T-cell (primary cell): ENCODE data around the gene OGFOD1. TPM values are rescaled to one million over a fixed set of nuclear protein-coding genes. Genes with fewer than 3 reads are reported as not detected.

Experiments used
- ATAC-seq, 4 experiments: fragments of 200-7000 bp in 3 of 4; fragments of 150-1000 bp in 1 of 4; cut with Tn5 transposase; replicated peaks in 1 of 4; 1 replicate in 3 of 4; 2 replicates in 1 of 4; pipeline ENCODE4 v1.10.0; 2021; ENCODE audit warnings: moderate library complexity in 3 of 4, mild to moderate bottlenecking in 2 of 4, moderate number of reproducible peaks in 1 of 4
- CTCF ChIA-PET, 2 donors: fragments of 300-600 bp; sonication (Branson Sonifier 250); formaldehyde crosslinking; loops; one replicate each; lab custom pipeline; 2022; ENCODE audit warnings: antibody characterized with exemption in 2 of 2; lab: Charles Lee
- POLR2A ChIA-PET, 2 donors: fragments of 300-600 bp; sonication (Branson Sonifier 250); formaldehyde crosslinking; loops; one replicate each; lab custom pipeline; 2022; ENCODE audit warnings: antibody characterized with exemption in 2 of 2; lab: Charles Lee
- DNase-seq, 35 experiments: peaks; one replicate each; pipeline versions ENCODE4 v3.0.0 to v3.0.0-alpha.2; 2013 to 2023
- H3K27ac ChIP-seq: one replicate; pipeline ENCODE4 v1.5.1; 2013; ENCODE audit warnings: low read length
- H3K27me3 ChIP-seq, 2 experiments: replicated peaks in 1 of 2; 1 replicate in 1 of 2; 2 replicates in 1 of 2; pipeline versions ENCODE4 v1.6.1 to v1.7.0; 2013; ENCODE audit warnings: low read length in 1 of 2, mixed read lengths in 1 of 2; ENCODE audit not compliant: control insufficient read depth in 2 of 2, insufficient read depth in 2 of 2; ENCODE audit errors: extremely low read depth in 1 of 2
- H3K36me3 ChIP-seq, 2 donors: 1 replicate in 1 of 2; 2 replicates in 1 of 2; pipeline versions ENCODE4 v1.6.1 to v1.7.0; 2013; ENCODE audit warnings: low read length in 1 of 2; ENCODE audit not compliant: control insufficient read depth in 2 of 2, insufficient read depth in 1 of 2; ENCODE audit errors: extremely low read depth in 1 of 2
- H3K4me1 ChIP-seq, 2 experiments: 1 replicate in 1 of 2; 2 replicates in 1 of 2; pipeline versions ENCODE4 v1.6.1 to v1.7.0; 2013; ENCODE audit warnings: low read length in 2 of 2, mixed read lengths in 1 of 2; ENCODE audit not compliant: insufficient read depth in 2 of 2, control insufficient read depth in 1 of 2; ENCODE audit errors: extremely low read depth in 1 of 2
- H3K4me3 ChIP-seq, 2 donors: 1 replicate in 1 of 2; 2 replicates in 1 of 2; pipeline versions ENCODE4 v1.5.1 to v1.7.0; 2013; ENCODE audit warnings: mild to moderate bottlenecking in 2 of 2, low read length in 1 of 2, moderate library complexity in 1 of 2; ENCODE audit not compliant: control insufficient read depth in 1 of 2; ENCODE audit errors: extremely low read depth in 1 of 2
- H3K9me3 ChIP-seq: 2 replicates; pipeline ENCODE4 v1.7.0; 2013
- H3K27ac Mint-ChIP-seq, 2 donors: one replicate each; pipeline ENCODE4 v1.8.0; 2020 to 2021; ENCODE audit warnings: mild to moderate bottlenecking in 2 of 2, mixed read lengths in 2 of 2
- H3K27me3 Mint-ChIP-seq, 2 donors: one replicate each; pipeline ENCODE4 v1.8.0; 2021 to 2022; ENCODE audit warnings: mixed read lengths in 2 of 2
- H3K36me3 Mint-ChIP-seq: one replicate; pipeline ENCODE4 v1.8.0; 2021; ENCODE audit warnings: mixed read lengths
- H3K4me1 Mint-ChIP-seq, 3 donors: one replicate each; pipeline ENCODE4 v1.8.0; 2020 to 2022; ENCODE audit warnings: mixed read lengths in 3 of 3, mild to moderate bottlenecking in 1 of 3
- H3K4me3 Mint-ChIP-seq, 3 donors: one replicate each; pipeline ENCODE4 v1.8.0; 2020 to 2022; ENCODE audit warnings: mild to moderate bottlenecking in 3 of 3, mixed read lengths in 3 of 3, moderate library complexity in 3 of 3
- H3K9me3 Mint-ChIP-seq, 3 donors: one replicate each; pipeline ENCODE4 v1.8.0; 2020 to 2022; ENCODE audit warnings: mixed read lengths in 3 of 3
- WGBS: methylation state at CpG from one replicate; pipeline ENCODE4 v1.1.5; 2013; ENCODE audit warnings: missing lambda C conversion rate; ENCODE audit not compliant: insufficient coverage; 5-methylcytosine and 5-hydroxymethylcytosine counted together
- total RNA-seq, 35 experiments: library from RNA in 6 of 35; stranded (reverse) in 6 of 35; fragments of 120-200 nt in 1 of 35; gene quantifications; one replicate each; pipeline versions ENCODE4 v1.2.1 to v1.2.4 and lab custom pipeline; 2013 to 2026

The OGFOD1 gene
- total RNA-seq, 5 donors from 2014 or later (not counting 1 experiment from before 2014, with no cell fraction given): 18.1 to 49.9 (median 47.5) TPM

GRCh38 chr16:56460101-56460500 is 8.7 kb downstream of the OGFOD1 start:
- WGBS: 100% methylated on average over 2 of the region's 2 CpGs
- ChIA-PET POLR2A (interaction anchor here in 1 of 2 donors (0.6 kb wide), 1 partner anchor 9 kb away, joined by 3 read pairs; the partner anchor contains the start of genes NUDT21 and OGFOD1), CTCF (interaction anchor here in 1 of 2 donors (0.6 kb wide), 1 partner anchor 11 kb away, joined by 4 read pairs; no protein-coding TSS in a partner anchor)
- Mint-ChIP-seq H3K27ac (no peak overlapping the region), H3K9me3 (no peaks in the 10 kb centered on the region), H3K27me3 (no peaks in the 10 kb centered on the region), H3K36me3 (peaks cover 64% of the 10 kb centered on the region), H3K4me3 (no peak overlapping the region), H3K4me1 (peaks cover 8 to 15% (median 12%) of the 10 kb centered on the region in 3 donors)
- Histone ChIP-seq H3K36me3 (peaks cover 6 to 72% of the 10 kb centered on the region in 2 donors), H3K27me3 (no peaks in the 10 kb centered on the region), H3K27ac (no peak overlapping the region), H3K9me3 (no peaks in the 10 kb centered on the region), H3K4me1 (no peaks in the 10 kb centered on the region), H3K4me3 (no peak overlapping the region)
- DNase-seq (no peak), ATAC-seq (no peak)

GRCh38 chr16:56462064-56462796 is 10.9 kb downstream of the OGFOD1 start:
- no peak overlapping the region for H3K4me3 ChIP-seq
- H3K36me3 ChIP-seq: peaks cover 6 to 71% of the 10 kb centered on the region in 2 donors

GRCh38 chr16:56463153-56463552 is 11.8 kb downstream of the OGFOD1 start:
- Mint-ChIP-seq H3K4me1 (peaks cover under 1 to 8% (median 6%) of the 10 kb centered on the region in 3 donors), H3K27ac (no peak overlapping the region), H3K36me3 (peaks cover 63% of the 10 kb centered on the region), H3K9me3 (no peaks in the 10 kb centered on the region), H3K27me3 (no peaks in the 10 kb centered on the region), H3K4me3 (no peak overlapping the region)
- H3K27me3 ChIP-seq: no peaks in the 10 kb centered on the region
- no peak overlapping the region for H3K4me3 ChIP-seq
- no peaks in the 10 kb centered on the region for H3K4me1 ChIP-seq
- H3K27ac ChIP-seq: no peak overlapping the region
- ChIA-PET CTCF (no interaction called here), POLR2A (interaction anchor here in 1 of 2 donors (0.6 to 0.7 kb wide), 2 partner anchors 438 to 596 kb away, joined by 5 to 14 read pairs; no protein-coding TSS in a partner anchor)
- peaks cover 5 to 74% of the 10 kb centered on the region in 2 donors for H3K36me3 ChIP-seq
- DNase-seq: no peak
- no peak for ATAC-seq
- WGBS: 100% methylated on average over 3 of the region's 6 CpGs
- no peaks in the 10 kb centered on the region for H3K9me3 ChIP-seq

More at GRCh38 chr16:56462064-56462796, 10.9 kb downstream of the OGFOD1 start:
- ChIA-PET CTCF (no interaction called here), POLR2A (no interaction called here)
- no peak overlapping the region for H3K27ac ChIP-seq
- no peak for ATAC-seq
- no peaks in the 10 kb centered on the region for H3K27me3 ChIP-seq
- no peaks in the 10 kb centered on the region for H3K27me3 Mint-ChIP-seq
- H3K9me3 Mint-ChIP-seq: no peaks in the 10 kb centered on the region
- H3K27ac Mint-ChIP-seq: peak overlapping the region in 1 of 2 donors; percentile 34
- H3K4me3 Mint-ChIP-seq: no peak overlapping the region
- H3K36me3 Mint-ChIP-seq: peaks cover 62% of the 10 kb centered on the region
- DNase-seq: no peak
- H3K4me1 Mint-ChIP-seq: peaks cover 4 to 12% (median 6%) of the 10 kb centered on the region in 3 donors
- no peaks in the 10 kb centered on the region for H3K9me3 ChIP-seq
- no peaks in the 10 kb centered on the region for H3K4me1 ChIP-seq
- whole genome bisulfite sequencing: no CpG with 5 or more reads among the region's 3 CpGs

GRCh38 chr16:56466344-56466743 is 15.0 kb downstream of the OGFOD1 start:
- H3K27ac ChIP-seq: no peak overlapping the region
- no peaks in the 10 kb centered on the region for H3K27me3 Mint-ChIP-seq
- H3K4me3 Mint-ChIP-seq: no peak overlapping the region
- ATAC-seq (no peak), DNase-seq (no peak)
- no peak overlapping the region for H3K4me3 ChIP-seq
- WGBS: 100% methylated on average over 2 of the region's 2 CpGs
- ChIA-PET POLR2A (no interaction called here), CTCF (no interaction called here)
- H3K36me3 ChIP-seq: peaks cover 5 to 83% of the 10 kb centered on the region in 2 donors
- no peak overlapping the region for H3K27ac Mint-ChIP-seq
- peaks cover 0 to 5% (median 3%) of the 10 kb centered on the region in 3 donors for H3K4me1 Mint-ChIP-seq
- H3K4me1 ChIP-seq: no peaks in the 10 kb centered on the region
- H3K27me3 ChIP-seq: no peaks in the 10 kb centered on the region
- peaks cover 69% of the 10 kb centered on the region for H3K36me3 Mint-ChIP-seq
- H3K9me3 Mint-ChIP-seq: no peaks in the 10 kb centered on the region
- no peaks in the 10 kb centered on the region for H3K9me3 ChIP-seq

GRCh38 chr16:56468800-56469199 is 17.4 kb downstream of the OGFOD1 start:
- Histone ChIP-seq H3K9me3 (no peaks in the 10 kb centered on the region), H3K4me1 (no peaks in the 10 kb centered on the region), H3K27ac (no peak overlapping the region), H3K36me3 (peaks cover 5 to 89% of the 10 kb centered on the region in 2 donors), H3K4me3 (no peak overlapping the region), H3K27me3 (no peaks in the 10 kb centered on the region)
- H3K4me3 Mint-ChIP-seq: no peak overlapping the region
- H3K36me3 Mint-ChIP-seq: peaks cover 65% of the 10 kb centered on the region
- DNase-seq: no peak
- H3K27ac Mint-ChIP-seq: peak overlapping the region in 1 of 2 donors; percentile 11
- CTCF ChIA-PET: no interaction called here
- no peaks in the 10 kb centered on the region for H3K27me3 Mint-ChIP-seq
- H3K9me3 Mint-ChIP-seq: no peaks in the 10 kb centered on the region
- no peak for ATAC-seq
- H3K4me1 Mint-ChIP-seq: no peaks in the 10 kb centered on the region
- POLR2A ChIA-PET: no interaction called here

GRCh38 chr16:56469748-56470147 is 18.4 kb downstream of the OGFOD1 start:
- Histone ChIP-seq H3K9me3 (no peaks in the 10 kb centered on the region), H3K36me3 (peaks cover 5 to 82% of the 10 kb centered on the region in 2 donors), H3K4me1 (no peaks in the 10 kb centered on the region), H3K4me3 (no peak overlapping the region), H3K27ac (no peak overlapping the region), H3K27me3 (no peaks in the 10 kb centered on the region)
- Mint-ChIP-seq H3K4me3 (no peak overlapping the region), H3K27me3 (no peaks in the 10 kb centered on the region), H3K4me1 (no peaks in the 10 kb centered on the region), H3K27ac (no peak overlapping the region), H3K9me3 (no peaks in the 10 kb centered on the region), H3K36me3 (peaks cover 56% of the 10 kb centered on the region)
- DNase-seq (no peak), ATAC-seq (no peak)
- ChIA-PET CTCF (no interaction called here), POLR2A (no interaction called here)
- no CpG with 5 or more reads among the region's 7 CpGs for WGBS
